GM21576 (cell line): ENCODE results near the gene EPHB4.
"Not testable (repeated sequence)": the region's sequence is repeated elsewhere in the genome, so short reads cannot be mapped to it uniquely, and the experiment has no call there.

Experiments used
- ATAC-seq: cut with Tn5 transposase; IDR thresholded peaks from one replicate; pipeline ENCODE4 v1.9.1; 2021; ENCODE audit warnings: mild to moderate bottlenecking, moderate library complexity; ENCODE audit not compliant: unreplicated experiment

Gene EPHB4

DNA sequence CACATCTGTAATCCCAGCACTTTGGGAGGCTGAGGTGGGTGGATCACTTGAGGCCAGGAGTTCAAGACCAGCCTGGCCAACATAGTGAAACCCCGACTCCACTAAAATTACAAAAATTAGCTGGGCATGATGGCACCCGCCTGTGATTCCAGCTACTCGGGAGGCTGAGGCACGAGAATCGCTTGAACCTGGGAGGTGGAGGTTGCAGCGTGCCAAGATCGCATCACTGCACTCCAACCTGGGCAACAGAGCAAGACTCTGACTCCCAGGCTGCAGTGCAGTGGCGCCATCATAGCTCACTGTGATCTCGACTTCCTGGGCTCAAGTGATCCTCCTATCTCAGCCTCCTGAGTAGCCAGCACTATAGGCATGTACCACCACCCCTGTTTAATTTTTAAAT, 27.6 kb upstream of the EPHB4 start:
- ATAC-seq: not testable (repeated sequence)

DNA sequence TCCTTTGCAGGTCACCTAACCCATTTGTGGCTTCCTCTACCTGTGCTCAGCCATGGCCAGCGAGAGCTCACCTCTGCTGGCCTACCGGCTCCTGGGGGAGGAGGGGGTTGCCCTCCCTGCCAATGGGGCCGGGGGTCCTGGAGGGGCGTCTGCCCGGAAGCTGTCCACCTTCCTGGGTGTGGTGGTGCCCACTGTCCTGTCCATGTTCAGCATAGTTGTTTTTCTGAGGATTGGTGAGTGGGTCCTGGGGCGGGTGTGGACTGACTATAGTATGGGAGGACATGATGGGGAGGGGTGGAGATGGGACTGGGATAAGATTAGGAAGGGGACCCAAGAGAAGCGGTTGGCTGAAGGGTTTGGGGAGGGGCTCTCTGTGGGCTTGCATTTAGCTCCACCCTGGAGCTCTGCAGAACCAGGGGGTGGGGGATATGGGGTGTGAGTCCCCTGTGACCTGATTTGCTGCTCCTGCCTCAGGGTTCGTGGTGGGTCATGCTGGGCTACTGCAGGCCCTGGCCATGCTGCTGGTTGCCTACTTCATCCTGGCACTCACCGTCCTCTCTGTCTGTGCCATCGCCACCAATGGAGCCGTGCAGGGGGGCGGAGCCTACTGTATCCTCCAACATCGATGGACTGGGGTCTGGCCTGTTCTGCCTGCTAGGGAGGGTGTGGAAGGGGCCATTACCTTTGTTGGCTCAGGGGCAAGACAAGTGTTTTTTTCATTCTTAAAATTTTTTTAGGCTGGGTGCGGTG, 27.0 kb upstream of the EPHB4 start:
- ATAC-seq: no peak

DNA sequence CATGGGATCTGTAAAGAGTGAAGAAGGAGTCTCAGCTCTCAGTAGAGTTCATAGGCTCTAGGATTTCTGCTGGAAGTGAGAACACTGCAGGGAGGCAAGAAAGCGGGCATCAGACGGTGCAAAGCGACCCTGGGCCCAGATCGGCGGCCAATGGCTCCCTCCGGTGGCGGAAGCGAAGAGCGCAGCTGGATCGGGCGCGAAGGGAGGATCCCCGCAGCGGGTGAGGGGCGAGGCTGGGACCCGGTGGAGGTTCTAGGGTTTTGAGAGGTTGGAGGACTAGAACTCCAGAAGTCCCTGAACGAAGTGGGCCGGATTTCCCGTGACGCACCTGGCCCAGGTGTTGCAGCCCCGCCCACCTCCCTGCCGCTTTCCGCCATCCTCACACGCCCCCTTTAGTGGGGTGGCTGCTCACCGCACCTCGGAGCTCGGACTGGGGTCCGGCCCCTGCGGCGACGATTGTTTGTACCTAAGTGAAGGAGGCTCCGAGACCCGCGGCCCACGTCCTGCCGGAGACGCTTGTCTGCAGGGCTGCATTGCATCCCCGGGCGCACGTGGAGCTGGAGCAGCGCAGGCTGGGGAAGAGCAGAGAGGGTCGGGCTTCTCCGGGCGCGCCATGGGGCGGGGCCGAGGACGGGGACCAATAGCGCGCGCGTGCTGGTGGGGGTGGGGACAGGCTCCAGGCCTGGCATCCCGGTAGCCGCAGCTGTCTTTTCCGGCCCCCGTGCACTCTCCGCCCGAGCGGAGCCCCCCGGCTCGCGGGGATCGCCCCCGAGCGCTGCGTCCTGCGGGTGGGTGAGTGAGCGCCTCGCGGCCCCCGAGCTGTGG, 24.9 kb upstream of the EPHB4 start, which contains the start of gene SLC12A9:
Gene SLC12A9 (plus strand): TSS at position 666 of the 825 bp plus-strand sequence. CDS start 1,485 bp downstream, outside the sequence.
- ATAC-seq: peak; percentile 82

DNA sequence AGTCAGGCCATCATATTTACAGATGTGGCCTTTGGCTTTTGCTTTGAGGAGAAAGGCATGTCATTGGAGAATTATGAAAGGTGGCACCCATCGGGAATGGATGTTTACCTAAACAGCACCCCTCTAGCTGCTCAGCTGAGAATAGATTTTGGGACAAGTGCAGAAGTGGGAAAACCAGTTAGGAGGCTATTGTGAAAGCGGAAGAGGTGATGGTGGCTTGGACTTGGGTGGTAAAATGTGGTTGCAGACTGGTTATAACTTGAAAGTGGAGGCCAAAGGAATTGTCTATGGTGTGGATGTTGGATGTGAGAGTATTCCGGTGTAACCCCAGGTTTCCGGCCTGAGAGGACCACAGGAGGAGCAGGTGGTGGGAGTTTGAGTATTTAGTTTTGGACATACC, 20.0 kb upstream of the EPHB4 start:
- ATAC-seq: no peak

DNA sequence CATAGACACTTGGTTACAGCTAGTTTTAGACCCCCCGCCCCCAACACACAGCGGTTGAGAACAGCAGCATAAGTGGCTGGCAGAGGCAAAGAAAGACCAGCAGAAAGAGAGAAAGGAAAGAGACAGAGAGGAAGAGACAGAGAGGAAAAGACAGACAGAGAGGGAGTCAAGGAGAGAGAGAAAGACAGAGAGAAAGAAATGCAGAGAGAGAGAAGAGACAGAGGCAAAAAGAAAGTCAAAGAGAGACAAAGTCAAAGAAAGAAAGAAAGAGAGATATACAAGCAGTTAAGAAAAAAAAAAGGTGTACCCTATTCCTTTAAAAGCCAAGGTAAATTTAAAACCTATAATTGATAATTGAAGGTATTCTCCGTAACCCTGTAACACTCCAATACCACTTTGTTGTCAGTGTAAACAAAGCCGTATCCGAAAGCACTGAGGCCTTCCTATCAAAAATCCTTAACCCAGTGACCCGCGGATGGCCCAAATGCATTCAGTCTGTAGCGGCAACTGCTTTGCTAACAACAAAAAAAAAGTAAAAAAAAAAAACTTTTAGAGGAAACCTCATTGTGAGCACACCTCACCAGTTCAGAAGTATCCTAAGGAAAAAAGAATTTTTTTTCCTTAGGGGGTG, 13.3 kb upstream of the EPHB4 start:
- ATAC-seq: no peak

DNA sequence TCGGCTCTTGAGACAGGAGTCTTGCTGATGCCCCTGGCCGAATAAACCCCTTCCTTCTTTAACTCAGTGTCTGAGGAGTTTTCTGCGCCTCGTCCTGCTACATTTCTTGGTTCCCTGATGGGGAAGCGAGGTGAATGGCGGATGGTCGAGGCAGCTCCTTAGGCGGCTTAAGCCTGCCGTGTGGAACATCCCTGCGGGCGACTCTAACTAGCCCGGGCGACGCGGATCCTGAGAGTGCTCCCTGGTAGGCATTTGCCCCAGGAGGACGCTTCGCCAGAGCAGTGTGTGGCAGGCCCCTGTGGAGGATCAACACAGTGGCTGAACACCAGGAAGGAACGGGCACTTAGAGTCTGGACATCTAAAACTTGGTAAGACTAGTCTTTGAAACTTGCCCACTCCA, 12.0 kb upstream of the EPHB4 start:
- ATAC-seq: no peak

DNA sequence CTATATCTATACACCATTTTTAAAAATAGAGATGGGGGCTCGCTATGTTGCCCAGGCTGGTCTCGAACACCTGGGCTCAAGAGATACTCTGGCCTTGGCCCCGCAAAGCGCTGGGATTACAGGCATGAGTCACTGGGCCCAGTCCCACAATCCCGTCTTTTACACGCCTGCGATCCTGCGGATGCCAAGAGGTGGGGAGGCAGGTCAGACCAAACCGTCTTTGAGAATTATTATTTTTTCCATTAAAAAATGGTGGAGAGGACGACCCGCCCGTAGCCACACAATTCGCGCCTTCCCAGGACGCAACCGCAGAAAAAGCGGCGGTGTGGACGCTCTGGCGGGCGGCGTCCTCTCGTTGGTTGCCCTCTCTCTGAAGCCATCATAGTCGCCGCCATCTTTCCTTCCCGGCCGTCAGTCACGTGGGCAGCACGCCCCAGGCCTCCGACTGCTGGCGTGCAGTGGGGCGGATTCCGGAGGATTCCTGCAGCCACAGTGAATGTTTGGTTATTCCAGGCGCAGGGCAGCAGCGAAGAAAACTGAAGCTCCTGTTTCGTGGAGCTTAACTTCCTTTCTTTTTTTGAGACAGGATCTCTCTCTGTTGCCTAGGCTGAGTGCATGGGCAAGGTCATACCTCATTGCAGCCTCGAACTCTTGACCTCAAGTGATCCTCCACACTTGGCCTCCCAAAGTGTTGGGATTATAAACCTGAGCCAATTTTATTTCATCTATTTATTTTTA, 9.9 kb upstream of the EPHB4 start:
- ATAC-seq: peak; percentile 71

DNA sequence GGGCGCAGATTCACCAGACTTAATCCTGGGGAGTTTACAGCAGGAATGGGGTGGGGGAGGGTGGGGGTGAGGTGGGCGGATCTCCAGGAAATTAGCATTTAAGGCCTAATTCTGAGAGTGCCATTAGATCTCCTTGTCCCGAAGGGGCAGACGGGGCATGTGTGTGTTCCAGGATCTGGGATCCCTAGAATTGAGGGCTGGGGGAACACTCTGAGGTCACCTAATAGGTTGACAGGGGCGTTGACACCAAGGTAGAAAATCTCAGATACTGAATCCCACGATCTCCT, 9.4 kb upstream of the EPHB4 start:
- ATAC-seq: no peak

DNA sequence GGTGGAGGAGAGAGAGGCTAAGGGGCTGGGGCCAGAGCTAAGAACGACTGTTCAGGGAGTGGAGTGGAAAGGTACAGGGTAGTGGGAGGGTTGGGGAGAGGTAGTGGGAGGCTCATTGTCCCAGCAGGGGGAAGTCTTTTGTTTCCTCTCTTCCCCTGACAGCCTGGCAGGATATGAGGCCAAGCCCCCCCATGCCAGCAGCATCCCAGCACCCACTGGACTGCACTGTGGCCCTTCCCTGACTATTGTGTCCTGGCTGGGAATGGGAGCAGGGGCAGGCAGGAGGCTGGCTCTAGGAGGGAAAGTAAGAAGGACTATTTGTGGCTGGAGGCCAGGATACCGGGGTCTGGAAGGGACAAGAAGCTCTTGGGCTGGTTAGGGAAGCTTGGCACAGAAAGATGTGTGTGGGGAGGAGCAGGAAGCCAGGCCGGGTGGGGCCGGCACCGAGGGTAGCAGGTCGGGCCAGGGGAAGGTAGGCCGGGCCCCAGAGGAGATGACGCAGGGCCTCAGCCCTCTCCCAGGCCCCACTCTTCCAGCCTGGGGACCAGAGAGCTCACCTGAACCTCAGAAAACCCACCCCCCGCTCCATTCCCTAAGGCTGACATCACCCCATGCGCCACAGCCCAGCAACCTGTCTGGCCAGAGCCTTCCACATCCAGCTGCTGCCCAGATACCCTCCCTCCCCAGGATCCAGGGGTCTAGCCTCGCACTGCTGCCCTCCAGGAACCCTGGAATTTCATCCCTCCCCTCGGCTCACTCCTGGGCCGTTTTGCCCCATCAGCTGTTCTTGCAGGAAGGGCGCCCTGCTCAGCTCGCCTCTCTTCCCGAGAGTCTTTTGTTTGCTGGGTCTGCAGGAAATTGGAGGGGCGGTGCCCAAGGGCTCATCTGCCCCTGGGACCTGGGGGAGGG, 8.8 kb upstream of the EPHB4 start:
- no peak for ATAC-seq

DNA sequence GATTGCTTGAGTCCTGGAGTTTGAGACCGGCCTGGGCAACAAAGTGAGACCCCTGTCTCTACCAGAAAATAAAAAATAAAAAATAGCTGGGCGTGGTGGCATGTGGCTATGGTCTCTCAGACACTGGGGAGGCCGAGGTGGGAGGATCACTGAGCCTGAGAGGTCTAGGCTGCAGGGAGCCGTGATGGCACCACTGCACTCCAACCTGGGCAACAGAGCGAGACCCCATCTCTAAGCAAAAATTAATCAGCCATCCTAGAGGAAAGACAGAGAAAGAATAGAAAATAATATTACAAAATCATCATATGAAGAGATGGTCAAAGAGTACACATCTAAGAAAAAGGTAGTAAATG, 4.9 kb upstream of the EPHB4 start:
- ATAC-seq: no peak

DNA sequence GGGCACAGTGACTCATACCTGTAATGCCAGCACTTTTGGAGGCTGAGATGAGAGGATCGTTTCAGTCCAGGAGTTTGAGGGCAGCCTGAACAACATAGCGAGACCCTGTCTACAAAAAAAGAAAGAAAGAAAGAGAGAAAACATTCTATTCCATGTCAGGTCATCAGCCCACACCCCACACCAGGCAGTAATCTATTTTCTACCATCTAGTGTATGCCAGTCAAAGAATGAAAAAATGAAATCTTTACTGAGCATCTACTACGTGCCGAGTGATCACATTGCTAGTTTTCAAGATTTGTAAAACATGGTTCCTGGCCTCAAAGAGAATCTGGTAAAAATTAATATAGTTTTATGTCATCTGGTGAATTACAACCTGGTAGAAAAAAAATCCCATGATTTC, 3.1 kb upstream of the EPHB4 start:
- no peak for ATAC-seq

DNA sequence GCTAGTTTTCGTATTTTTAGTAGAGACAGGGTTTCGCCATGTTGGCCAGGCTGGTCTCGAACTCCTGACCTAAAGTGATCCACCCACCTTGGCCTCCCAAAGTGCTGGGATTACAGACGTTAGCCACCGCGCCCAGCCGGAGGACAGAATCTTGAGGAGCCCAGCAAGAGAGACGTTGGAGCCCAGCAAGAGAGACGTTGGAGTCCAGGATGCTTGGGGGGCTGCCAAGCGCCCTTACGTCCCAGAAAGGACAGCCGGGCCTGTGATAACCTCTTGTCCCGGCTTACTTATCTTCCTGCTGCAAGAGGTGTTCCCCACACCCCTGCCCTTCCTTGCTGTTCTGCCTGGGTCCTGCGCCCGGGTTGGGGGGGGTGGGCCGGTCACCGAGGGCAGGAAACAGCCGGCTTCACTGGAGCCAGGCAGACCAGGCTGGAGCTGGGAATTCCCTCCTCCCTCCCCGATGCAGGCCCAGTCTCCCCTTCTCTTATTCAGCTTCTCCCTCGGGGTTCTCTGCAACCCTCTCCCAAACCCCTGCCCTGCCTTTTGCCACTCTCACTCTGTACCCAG, 1.9 kb upstream of the EPHB4 start:
- ATAC-seq: no peak

DNA sequence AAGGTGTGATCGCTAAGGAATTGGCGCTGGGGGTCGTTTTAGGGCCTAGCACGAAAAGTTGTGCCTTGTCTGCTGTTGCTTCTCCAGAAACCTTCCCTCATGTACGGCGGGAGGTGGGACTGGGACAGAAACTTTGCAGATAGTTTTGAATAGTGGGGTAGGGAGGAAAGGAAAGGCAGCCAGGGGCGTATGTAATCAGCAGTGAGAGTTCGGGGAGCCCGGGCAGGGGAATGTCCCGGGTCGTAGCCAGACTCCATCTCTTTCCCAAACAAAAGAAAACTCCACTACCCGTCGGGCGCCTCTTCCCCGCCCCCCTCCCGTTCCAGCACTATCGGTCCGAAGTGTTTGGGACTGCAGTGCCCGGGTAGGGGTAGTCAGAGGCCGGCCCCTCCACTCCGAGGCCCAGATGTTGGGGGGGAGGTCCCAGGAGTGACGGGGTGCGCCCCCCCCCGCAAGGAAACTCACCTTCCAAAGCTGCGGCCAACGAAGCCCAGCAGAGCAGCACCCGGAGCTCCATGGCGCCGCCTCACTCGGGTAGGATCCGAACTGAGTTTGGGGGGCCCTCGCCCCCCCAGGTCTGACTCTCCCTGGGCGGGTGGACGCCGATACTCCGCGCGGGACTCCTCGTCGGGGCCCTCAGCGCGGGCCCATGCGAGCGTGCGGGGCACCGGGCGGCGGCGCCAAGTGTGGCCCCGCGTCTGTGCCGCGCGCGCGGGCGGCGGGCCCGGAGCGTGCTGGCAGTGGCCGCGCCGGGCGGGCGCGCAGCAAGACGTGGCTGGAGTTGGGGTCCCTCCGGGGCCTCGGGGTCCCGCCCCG, 601 bp downstream of the EPHB4 start:
- ATAC-seq: no peak

DNA sequence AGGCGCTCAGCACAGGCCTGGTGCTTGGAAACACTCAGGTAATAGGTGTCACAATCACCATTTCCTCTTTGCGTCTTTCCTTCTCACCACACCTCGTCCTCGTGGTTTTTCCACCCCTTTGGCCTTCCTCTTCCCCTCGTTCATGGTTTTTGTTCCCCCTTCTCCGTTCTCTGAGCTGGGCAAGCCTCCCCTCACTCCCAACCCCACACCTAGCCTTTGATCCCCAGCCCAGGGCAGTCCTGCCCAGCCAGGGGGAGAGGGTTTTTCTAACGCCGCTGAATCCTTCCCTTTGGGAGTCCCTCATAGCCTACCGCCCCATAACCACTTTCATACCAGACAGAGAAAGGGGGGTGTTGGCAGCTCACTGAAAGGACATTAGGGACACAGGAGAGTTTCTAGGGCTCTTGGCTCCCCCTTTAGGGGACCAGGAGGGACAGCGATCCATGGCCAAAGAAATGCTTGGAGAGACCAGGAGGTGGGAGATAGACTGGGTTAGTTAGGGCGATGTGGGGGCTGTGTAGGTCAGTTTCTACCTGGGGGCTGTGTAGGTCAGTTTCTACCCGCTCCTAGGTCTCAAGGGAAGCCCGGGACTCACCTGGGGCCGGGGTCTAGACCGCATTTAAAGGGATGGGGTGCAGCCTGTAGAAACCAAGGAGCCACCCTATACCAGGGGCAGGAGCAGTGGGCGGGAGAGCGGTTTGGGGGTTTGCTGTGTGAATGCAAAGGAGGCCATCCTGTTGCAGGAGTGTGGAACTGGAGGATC, 1.4 kb downstream of the EPHB4 start:
- ATAC-seq: no peak

DNA sequence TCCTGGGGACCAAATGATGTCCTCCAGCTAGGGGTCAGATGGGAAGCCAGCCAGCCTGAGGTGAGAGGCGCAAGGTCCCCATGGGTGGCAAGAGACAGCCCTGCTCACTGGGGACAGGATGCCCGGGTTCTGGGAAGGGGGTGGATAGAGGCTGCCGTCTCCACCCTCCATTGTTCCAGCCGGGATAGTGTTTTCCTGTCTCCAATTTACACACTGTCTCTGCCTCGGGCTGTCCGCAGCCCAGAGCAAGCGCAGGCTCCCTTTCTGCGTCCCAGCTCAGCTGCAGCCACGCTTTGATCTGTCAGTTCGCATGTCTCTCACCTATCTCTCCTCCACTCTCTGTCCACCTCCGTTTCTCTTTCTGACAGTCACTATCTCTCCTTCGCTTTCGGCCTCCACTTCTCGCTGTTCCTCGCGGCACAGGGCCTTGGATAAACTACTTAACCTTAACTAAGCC, 2.1 kb downstream of the EPHB4 start:
- no peak for ATAC-seq

DNA sequence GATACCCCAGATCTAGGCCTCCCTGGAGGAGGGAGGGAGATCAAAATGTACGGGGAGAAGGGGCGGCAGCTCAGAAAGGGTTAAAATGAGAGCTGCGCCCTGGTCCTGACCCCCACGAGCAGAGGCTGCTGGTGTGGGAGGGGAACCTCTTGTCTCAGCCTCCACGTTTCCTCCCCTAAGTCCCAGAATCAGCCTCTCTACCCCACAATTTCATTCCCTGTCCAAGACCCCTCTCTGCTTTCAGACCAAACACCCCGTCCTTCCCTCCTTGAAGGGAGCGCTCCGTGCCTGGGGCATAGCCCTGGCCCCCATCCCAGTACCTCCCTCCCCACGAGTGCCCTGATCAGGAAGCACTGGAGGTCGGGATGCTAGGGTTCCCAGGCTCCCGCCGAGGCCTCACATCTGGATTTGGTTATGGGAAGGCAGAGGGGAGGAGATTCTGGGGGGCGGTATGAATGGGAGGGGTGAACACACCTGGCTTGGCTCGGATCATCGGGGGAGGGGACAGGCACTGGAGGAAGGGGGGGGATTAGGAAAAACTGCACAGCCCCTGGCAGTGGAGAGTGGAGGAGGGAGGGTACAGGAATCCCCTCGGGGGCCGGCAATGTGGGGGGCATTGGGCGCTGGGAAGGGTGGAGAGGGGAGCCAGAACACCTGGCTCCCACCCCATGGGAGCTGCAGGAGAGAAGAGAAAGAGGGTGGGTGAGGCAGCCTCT, 2.7 kb downstream of the EPHB4 start:
- no peak for ATAC-seq

DNA sequence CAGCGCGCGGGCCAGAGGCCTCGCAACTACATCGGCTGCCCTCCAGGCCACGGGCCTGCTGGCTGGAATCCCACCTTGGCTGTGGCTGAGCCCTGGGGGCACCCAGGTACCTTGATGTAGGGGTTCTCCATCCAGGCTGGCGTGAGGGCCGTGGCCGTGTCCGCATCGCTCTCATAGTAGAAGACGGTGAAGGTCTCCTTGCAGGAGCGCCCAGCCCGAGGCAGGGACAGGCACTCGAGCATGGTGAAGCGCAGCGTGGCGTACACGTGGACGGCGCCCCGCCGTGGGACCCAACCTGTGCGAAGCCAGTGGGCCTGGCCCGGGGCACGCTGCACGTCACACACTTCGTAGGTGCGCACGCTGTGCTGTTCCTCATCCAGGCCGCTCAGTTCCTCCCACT, 3.8 kb downstream of the EPHB4 start:
- ATAC-seq: no peak

DNA sequence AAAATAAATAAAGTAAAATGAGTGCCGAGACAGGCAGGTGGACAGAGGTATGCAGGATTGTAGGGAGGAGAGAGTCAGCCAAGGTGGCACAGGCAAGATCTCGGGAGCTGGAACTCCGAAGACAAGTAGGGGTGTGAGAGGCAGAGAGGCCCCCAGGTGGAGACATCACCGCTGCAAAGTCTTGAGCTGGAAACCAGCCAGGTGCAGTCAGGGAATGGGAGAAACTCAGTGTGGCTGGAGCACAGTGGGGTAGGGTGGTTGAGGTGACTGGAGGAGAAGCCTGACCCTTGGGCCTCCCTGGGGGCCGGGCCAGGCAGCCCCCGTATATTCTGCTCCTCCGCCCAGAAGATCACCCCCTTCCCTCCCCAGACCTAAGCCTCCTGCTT, 4.2 kb downstream of the EPHB4 start:
- ATAC-seq: no peak
